ENCODE results near the gene ARHGEF37. TPM values are rescaled to one million over a fixed set of nuclear protein-coding genes. Genes with fewer than 3 reads are reported as not detected.

The ARHGEF37 gene
- total RNA-seq, 1 experiment from 2014 or later = 0.70 TPM

DNA sequence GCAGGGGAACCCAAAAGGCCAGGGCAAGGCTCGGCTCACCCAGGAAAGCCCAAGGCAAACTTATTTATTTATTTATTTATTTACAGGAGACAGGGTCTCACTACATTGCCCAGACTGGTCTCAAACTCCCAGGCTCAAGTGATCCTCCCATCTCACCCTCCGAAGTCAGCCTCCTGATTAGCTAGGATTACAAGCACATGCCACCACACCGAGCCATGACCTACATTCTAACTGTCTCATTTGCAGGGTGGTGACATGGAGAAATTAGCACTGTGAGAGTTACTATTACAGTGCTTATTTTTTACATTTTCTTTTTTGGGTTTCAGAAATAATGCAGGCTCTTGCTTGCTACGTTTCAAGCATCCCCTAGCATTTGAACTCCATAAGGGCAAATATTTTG lies 18.1 kb downstream of the ARHGEF37 start:
- BruUV-seq (replicated peaks) = no TSS peak
- no peaks in the 10 kb centered on the region for H3K36me3 ChIP-seq (ENCODE audit: control insufficient read depth, insufficient read depth, low read length)
- no peaks in the 10 kb centered on the region for H3K9me3 ChIP-seq
- peaks cover 18% of the 10 kb centered on the region for H3K4me1 ChIP-seq
- TF ChIP-seq, protein P1, sequence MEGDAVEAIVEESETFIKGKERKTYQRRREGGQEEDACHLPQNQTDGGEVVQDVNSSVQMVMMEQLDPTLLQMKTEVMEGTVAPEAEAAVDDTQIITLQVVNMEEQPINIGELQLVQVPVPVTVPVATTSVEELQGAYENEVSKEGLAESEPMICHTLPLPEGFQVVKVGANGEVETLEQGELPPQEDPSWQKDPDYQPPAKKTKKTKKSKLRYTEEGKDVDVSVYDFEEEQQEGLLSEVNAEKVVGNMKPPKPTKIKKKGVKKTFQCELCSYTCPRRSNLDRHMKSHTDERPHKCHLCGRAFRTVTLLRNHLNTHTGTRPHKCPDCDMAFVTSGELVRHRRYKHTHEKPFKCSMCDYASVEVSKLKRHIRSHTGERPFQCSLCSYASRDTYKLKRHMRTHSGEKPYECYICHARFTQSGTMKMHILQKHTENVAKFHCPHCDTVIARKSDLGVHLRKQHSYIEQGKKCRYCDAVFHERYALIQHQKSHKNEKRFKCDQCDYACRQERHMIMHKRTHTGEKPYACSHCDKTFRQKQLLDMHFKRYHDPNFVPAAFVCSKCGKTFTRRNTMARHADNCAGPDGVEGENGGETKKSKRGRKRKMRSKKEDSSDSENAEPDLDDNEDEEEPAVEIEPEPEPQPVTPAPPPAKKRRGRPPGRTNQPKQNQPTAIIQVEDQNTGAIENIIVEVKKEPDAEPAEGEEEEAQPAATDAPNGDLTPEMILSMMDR (IDR thresholded peaks at IDR 0.05; ENCODE audit: insufficient read depth in 1 of 2, low read depth in 1 of 2, low read length in 1 of 2, severe bottlenecking in 1 of 2, unreplicated experiment in 1 of 2) = no peak
- Mint-ChIP-seq H3K9me3 (ENCODE audit: unreplicated experiment) (no peaks in the 10 kb centered on the region), H3K4me1 (ENCODE audit: low read depth, unreplicated experiment) (peaks cover 21% of the 10 kb centered on the region), H3K4me3 (ENCODE audit: unreplicated experiment) (no peak overlapping the region), H3K27me3 (ENCODE audit: insufficient read depth, unreplicated experiment) (no peaks in the 10 kb centered on the region), H3K36me3 (ENCODE audit: insufficient read depth, unreplicated experiment) (no peaks in the 10 kb centered on the region), H3K27ac (ENCODE audit: unreplicated experiment) (no peak overlapping the region)
- no peaks in the 10 kb centered on the region for H3K27me3 ChIP-seq (replicated peaks; ENCODE audit: control insufficient read depth, insufficient read depth, low read length)
- POLR2A ChIA-PET = no interaction called here
- no peak for DNase-seq
- H3K4me3 ChIP-seq (ENCODE audit: low read depth, low read length) = no peak overlapping the region
- CTCF ChIA-PET = interaction anchor here (1.0 kb wide), 1 partner anchor 19 kb away, joined by 3 read pairs; no protein-coding TSS in a partner anchor
- intact Hi-C loops (cut with micrococcal nuclease; ENCODE audit: unreplicated experiment) = no loop called here

DNA sequence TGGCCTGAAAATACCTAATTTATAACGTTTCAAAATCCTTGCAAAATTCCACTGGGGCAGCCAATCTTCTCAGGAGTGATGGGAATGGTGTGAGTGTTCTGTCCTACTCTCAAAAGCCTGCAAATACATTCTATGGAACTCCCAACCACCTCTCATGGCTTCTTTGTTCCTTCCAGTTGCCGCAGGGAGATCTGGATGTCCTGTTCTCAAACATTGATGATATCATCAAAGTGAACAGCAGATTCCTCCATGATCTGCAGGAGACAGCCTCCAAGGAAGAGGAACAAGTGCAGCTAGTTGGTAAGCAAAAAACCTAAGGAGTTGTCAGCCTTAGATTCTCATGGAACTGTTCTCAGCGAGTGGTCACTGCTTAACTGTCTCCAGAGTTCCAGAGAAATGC lies 19.6 kb downstream of the ARHGEF37 start:
- no peaks in the 10 kb centered on the region for H3K9me3 ChIP-seq
- Mint-ChIP-seq H3K27ac (ENCODE audit: unreplicated experiment) (peak overlapping the region; percentile 28), H3K27me3 (ENCODE audit: insufficient read depth, unreplicated experiment) (no peaks in the 10 kb centered on the region), H3K9me3 (ENCODE audit: unreplicated experiment) (no peaks in the 10 kb centered on the region), H3K36me3 (ENCODE audit: insufficient read depth, unreplicated experiment) (no peaks in the 10 kb centered on the region), H3K4me1 (ENCODE audit: low read depth, unreplicated experiment) (peaks cover 29% of the 10 kb centered on the region), H3K4me3 (ENCODE audit: unreplicated experiment) (no peak overlapping the region)
- ChIA-PET POLR2A (no interaction called here), CTCF (interaction anchor here (1.1 kb wide), 1 partner anchor 18 kb away, joined by 3 read pairs; no protein-coding TSS in a partner anchor)
- TF ChIP-seq, protein P1 (IDR thresholded peaks at IDR 0.05; ENCODE audit: insufficient read depth in 1 of 2, low read depth in 1 of 2, low read length in 1 of 2, severe bottlenecking in 1 of 2, unreplicated experiment in 1 of 2) = no peak
- H3K4me1 ChIP-seq = peaks cover 32% of the 10 kb centered on the region
- DNase-seq = no peak
- no peaks in the 10 kb centered on the region for H3K36me3 ChIP-seq (ENCODE audit: control insufficient read depth, insufficient read depth, low read length)
- intact Hi-C loops (cut with micrococcal nuclease; ENCODE audit: unreplicated experiment) = no loop called here
- no TSS peak for BruUV-seq (replicated peaks)
- no peak overlapping the region for H3K4me3 ChIP-seq (ENCODE audit: low read depth, low read length)
- no peaks in the 10 kb centered on the region for H3K27me3 ChIP-seq (replicated peaks; ENCODE audit: control insufficient read depth, insufficient read depth, low read length)

DNA sequence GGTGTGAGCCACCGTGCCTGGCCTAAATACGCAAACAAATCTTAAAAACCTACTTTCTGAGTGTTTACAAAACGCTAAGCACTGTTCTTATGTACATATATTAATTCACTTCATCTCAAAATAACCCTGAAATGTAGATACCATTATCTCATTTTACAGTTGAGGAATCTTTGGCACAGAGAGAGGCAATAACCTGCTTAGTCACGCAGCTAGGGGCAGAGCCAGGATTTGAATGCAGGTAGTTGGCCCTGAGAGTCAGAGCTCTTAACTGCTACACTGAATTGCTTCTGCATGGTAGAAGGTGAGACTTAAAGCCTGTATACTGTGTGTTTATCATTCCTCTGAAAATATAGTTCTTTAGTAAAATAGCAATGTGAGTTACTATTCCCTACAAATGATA lies 21.9 kb downstream of the ARHGEF37 start:
- Mint-ChIP-seq H3K9me3 (ENCODE audit: unreplicated experiment) (no peaks in the 10 kb centered on the region), H3K4me1 (ENCODE audit: low read depth, unreplicated experiment) (peaks cover 37% of the 10 kb centered on the region), H3K36me3 (ENCODE audit: insufficient read depth, unreplicated experiment) (no peaks in the 10 kb centered on the region), H3K4me3 (ENCODE audit: unreplicated experiment) (peak overlapping the region; percentile 21), H3K27me3 (ENCODE audit: insufficient read depth, unreplicated experiment) (no peaks in the 10 kb centered on the region), H3K27ac (ENCODE audit: unreplicated experiment) (peak overlapping the region; percentile 26)
- ChIA-PET CTCF (interaction anchor here (0.8 to 2.0 kb wide), 4 partner anchors 10 to 52 kb away, joined by 3 to 11 read pairs (median 4); partner anchors contain the start of gene CSNK1A1), POLR2A (no interaction called here)
- no peaks in the 10 kb centered on the region for H3K36me3 ChIP-seq (ENCODE audit: control insufficient read depth, insufficient read depth, low read length)
- H3K9me3 ChIP-seq = no peaks in the 10 kb centered on the region
- TF ChIP-seq, protein P1 (IDR thresholded peaks at IDR 0.05; ENCODE audit: insufficient read depth in 1 of 2, low read depth in 1 of 2, low read length in 1 of 2, severe bottlenecking in 1 of 2, unreplicated experiment in 1 of 2) = no peak
- no peak overlapping the region for H3K4me3 ChIP-seq (ENCODE audit: low read depth, low read length)
- H3K27me3 ChIP-seq (replicated peaks; ENCODE audit: control insufficient read depth, insufficient read depth, low read length) = no peaks in the 10 kb centered on the region
- intact Hi-C loops (cut with micrococcal nuclease; ENCODE audit: unreplicated experiment) = no loop called here
- peaks cover 47% of the 10 kb centered on the region for H3K4me1 ChIP-seq
- BruUV-seq (replicated peaks) = no TSS peak
- DNase-seq = no peak

Data from Caco-2 (cell line).